CD1c-positive myeloid dendritic cell (primary cell): ENCODE results near the gene MFNG.

Source experiments
- DNase-seq: peaks from one replicate; pipeline ENCODE4 v3.0.0-alpha.2; 2016; ENCODE audit errors: extremely low spot score

Gene MFNG

GRCh38 chr22:37511395-37512104, 25.4 kb upstream of the MFNG start:
- DNase-seq = no peak

DNA sequence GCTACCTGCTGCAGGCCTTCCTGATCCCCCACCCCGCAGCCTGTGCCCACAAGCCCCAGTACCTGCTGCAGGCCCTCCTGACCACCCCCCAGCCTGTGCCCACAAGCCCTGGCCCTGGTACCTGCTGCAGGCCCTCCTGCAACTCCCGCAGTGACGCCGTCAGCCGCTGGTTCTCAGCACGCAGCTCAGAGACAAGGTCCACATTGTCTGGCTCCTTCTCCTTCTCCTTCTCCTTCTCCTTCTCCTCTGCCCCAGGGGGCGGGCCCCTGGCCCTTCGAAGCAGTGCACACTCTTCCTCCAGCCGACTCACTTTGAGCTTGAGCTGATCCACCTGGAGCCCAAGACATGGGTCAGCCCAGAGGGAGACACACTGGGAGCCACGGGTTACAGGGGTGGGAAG, 23.9 kb upstream of the MFNG start:
- DNase-seq = no peak

DNA sequence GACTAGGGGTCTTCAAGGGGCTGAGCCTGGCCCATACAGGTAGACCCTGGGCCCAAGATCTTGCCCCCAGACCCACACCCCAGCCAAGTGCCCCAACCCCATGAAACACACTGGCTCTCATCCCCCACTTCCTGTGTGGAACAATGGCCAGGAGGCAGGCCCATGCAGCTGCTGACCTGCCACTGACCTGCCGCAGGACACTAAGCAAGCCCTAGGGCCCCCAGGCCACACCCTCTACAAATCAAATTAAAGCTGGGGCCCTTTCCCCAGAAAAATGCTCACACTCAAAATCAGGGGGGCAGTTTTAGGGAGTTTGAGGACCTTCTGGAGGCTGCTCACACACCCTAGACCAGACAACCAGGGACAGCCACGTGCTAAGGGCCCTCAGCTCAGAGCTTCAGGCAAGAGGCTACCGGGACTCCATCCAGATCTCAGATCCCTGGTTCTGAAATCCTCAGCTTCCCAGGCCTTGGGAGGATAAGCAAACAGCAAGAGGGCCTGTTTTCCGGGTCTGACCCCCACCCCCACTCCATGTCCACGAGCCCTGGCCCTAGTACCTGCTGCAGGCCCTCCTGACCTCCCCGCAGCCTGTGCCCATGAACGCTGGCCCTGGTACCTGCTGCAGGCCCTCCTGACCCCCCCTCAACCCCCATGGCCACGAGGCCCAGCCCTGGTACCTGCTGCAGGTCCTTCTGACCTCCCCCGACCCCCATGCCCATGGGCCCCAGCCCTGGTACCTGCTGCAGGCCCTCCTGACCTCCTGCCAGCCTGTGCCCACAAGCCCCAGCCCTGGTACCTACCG, 23.1 kb upstream of the MFNG start:
- DNase-seq = no peak

DNA sequence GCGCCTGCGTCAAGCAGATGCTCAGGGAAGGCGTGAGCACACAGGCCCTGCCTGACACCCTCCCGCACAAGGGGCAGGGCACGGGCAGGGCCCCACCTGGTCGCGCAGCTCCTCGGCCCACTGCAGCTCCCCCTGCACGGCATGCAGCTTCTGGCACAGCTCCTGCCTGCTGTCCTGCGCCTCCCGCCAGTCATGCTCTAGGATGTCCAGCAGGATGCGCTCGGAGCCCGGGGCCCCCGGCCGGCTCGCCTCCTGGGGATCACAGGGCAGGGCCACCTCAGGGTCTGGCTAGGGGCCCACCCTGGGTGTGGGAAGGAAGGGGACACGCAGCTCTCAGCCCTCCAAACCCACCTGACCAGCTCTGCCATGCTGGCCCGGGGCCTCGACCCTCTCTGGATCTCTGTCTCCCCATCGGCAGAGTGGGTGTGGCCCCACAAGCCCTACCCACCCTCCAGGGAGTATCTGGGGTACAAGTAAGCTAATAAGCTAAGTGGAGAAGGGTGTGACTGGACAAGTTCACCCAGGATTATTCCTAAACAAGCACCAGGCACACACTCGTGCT, 22.3 kb upstream of the MFNG start:
- DNase-seq = no peak

DNA sequence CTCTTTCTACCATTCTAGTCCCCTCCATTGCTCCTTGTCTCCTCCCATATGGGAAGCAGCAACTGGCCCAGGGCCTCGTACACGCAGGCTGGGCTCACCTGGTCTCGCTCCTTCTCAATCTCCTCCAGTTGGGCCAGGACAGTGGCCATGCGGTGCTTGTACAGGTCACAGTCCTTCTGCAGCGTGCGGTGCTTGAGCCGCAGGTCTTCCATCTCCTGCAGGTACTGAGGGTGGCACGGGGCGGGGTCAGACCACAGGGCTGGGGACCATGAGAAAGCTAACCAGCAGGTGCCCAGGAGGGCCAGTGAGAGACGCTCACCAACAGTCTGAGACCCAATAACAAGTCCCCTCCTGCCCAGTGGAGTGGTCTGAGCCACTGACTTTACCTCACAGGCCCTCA, 21.5 kb upstream of the MFNG start:
- DNase-seq = no peak

- no peak for DNase-seq
These were observed 19.8 kb upstream of the MFNG start for GRCh38 chr22:37505989-37506388.

DNA sequence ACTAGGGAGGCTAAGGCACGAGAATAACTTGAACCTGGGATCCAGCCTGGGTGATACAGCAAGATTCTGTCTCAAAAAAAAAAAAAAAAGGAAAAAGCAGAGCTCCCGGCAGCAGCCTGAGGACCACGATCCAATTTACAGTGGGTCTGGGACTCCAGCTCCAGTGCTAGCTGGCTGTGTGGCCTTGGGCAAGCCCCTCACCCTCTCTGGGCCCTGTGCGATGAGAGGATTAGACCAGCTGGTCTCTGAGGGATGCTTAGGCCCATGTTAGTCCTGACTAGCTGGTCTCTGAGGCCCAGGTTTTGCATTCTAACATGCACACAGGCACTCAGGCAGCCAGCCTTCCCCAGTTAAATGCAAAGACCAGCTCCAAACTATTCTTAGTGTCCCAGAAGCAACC, 19.4 kb upstream of the MFNG start:
- no peak for DNase-seq

GRCh38 chr22:37504964-37505363, 18.8 kb upstream of the MFNG start:
- DNase-seq = no peak

GRCh38 chr22:37503850-37504249, 17.7 kb upstream of the MFNG start:
- peak; percentile 58 for DNase-seq

- no peak for DNase-seq
These were observed 17.0 kb upstream of the MFNG start for GRCh38 chr22:37503183-37503683.

GRCh38 chr22:37502342-37503182, 16.4 kb upstream of the MFNG start:
- DNase-seq = no peak

DNA sequence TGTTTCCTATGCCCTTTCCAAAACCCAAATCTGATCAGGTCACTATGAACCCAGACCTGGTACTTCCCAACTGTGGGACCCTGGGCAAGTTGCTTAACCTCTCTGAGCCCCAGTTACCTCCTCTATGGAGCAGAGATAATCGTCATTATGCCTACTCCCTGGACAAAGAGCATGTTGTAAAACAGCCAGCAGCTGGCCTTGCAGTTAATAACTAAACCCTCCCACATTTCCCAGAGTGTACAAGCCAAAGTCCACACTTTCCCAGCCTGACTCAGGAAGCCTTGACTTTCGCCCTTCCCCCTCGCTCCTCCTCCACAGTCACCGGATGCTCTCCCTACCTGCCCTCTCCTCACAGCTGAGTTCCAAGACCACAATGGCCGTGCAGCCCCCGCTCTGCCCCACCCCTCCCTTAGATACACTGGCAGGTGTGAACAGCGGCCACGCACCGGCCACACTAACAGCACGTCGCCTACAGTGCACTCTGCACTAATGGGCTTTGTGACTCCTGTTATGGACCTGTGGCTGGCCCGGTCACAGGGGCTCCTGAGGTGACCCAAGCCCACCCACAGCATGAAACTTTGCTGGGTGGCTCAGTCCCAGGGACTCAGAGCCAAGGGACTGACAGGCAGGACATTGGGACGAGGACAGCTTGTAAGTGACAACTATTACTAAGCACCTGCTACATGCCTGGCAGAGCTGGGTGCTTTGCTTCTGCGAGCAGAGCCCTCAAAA, 15.6 kb upstream of the MFNG start:
- no peak for DNase-seq

- DNase-seq = no peak
These were observed 14.8 kb upstream of the MFNG start for GRCh38 chr22:37500745-37501609.

GRCh38 chr22:37499789-37500540, 13.8 kb upstream of the MFNG start:
- DNase-seq = no peak

GRCh38 chr22:37499027-37499707, 13.0 kb upstream of the MFNG start:
- DNase-seq = no peak

GRCh38 chr22:37498289-37498909, 12.2 kb upstream of the MFNG start:
- peak; percentile 62 for DNase-seq

DNA sequence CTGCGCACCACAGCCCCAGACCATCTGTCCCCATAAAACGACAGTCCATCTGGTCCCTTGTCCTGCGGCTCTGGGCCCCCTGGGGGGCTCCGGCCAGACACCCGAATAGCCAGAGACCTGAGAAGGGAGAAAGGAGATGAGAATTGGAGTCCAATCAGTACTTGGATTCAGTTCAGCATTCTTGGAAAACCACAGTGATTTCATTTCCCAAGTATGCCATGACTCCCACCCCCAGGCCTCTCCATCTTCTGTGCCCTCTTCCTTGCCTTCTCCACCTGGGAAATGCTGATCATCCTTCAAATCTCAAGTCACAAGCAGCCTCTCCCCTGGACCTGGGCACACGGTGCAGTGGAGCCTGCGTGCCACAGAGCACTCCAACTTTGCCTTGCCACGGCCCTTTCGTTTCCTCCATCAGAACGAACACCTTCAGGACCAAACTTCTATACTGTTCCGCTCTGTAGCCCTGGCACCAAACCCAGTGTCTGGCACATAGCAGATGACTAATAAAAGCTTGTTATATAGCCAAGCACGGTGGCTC, 10.9 kb upstream of the MFNG start:
- no peak for DNase-seq

GRCh38 chr22:37496651-37497050, 10.5 kb upstream of the MFNG start:
- no peak for DNase-seq
